Stomach (tissue), 4 donors: ENCODE data around the gene INPP4B.

Experiments
- POLR2A ChIP-seq, 4 donors: fragments of 450-650 bp; IDR thresholded peaks; one replicate each; pipeline ENCODE4 v1.6.1; 2016; ENCODE audit warnings: antibody characterized with exemption in 4 of 4, control low read depth in 2 of 4, mild to moderate bottlenecking in 1 of 4, moderate library complexity in 1 of 4
- POLR2AphosphoS5 ChIP-seq, 3 donors: sonication (generic); formaldehyde crosslinking; IDR thresholded peaks; one replicate each; pipeline ENCODE4 v1.6.1; 2016; ENCODE audit warnings: antibody characterized with exemption in 3 of 3

GRCh38 chr4:141995056-141995455 is 851.0 kb downstream of the INPP4B start:
- no peak for TF ChIP-seq POLR2A (IDR thresholded peaks at IDR 0.05)
- TF ChIP-seq POLR2AphosphoS5 (IDR thresholded peaks at IDR 0.05): no peak
